SK-N-MC (cell line): ENCODE data around the gene PSMD1.

Source experiments
- EZH2 ChIP-seq: fragments of 200-600 bp; sonication (generic); IDR thresholded peaks from one replicate; pipeline ENCODE4 v1.6.1; 2017; ENCODE audit warnings: antibody characterized with exemption
- FOXP2 ChIP-seq: optimal IDR thresholded peaks from 2 replicates; pipeline ENCODE3; 2011; ENCODE audit warnings: mild to moderate bottlenecking, moderate library complexity; ENCODE audit not compliant: insufficient read depth; ENCODE audit errors: extremely low read length, control extremely low read depth
- POLR2AphosphoS5 ChIP-seq: IDR thresholded peaks from 2 replicates; pipeline ENCODE4 v1.6.1; 2012; ENCODE audit warnings: mild to moderate bottlenecking, low read depth, low read length, borderline replicate concordance

- TF ChIP-seq POLR2AphosphoS5 (no peak), EZH2 (no peak), FOXP2 (no peak)
These were observed 9.3 kb downstream of the PSMD1 start for GRCh38 chr2:231065966-231066365.
